OCI-LY1 (cell line): ENCODE results near the gene IMMP2L.
"Not testable (repeated sequence)": the region's sequence is repeated elsewhere in the genome, so short reads cannot be mapped to it uniquely, and the experiment has no call there.

Experiments used
- H2AFZ ChIP-seq: fragments of 200-600 bp; sonication (generic), shearing (Covaris generic); 2 replicates; pipeline ENCODE4 v1.6.0; 2014; ENCODE audit warnings: antibody characterized with exemption, mild to moderate bottlenecking, low read length
- H3F3A ChIP-seq: fragments of 200-600 bp; sonication (generic), shearing (Covaris generic); 2 replicates; pipeline ENCODE4 v1.6.0; 2014; ENCODE audit warnings: mild to moderate bottlenecking, antibody characterized with exemption, low read length, moderate library complexity; ENCODE audit not compliant: insufficient read depth
- H3K27ac ChIP-seq: fragments of 200-600 bp; sonication (generic); 2 replicates; pipeline ENCODE4 v1.5.1; 2014; ENCODE audit warnings: low read length, mixed run types, mild to moderate bottlenecking, low read depth; ENCODE audit not compliant: poor library complexity, severe bottlenecking
- H3K27me3 ChIP-seq: fragments of 200-600 bp; sonication (generic); 2 replicates; pipeline ENCODE4 v1.6.0; 2014; ENCODE audit warnings: antibody characterized with exemption, mild to moderate bottlenecking, low read length, moderate library complexity; ENCODE audit not compliant: insufficient read depth
- H3K36me3 ChIP-seq: fragments of 200-600 bp; sonication (generic); 2 replicates; pipeline ENCODE4 v1.6.1; 2014; ENCODE audit warnings: mild to moderate bottlenecking, antibody characterized with exemption, low read length, moderate library complexity, mixed read lengths; ENCODE audit not compliant: insufficient read depth
- H3K4me1 ChIP-seq: fragments of 200-600 bp; sonication (generic); 2 replicates; pipeline ENCODE4 v1.5.1; 2014; ENCODE audit warnings: mild to moderate bottlenecking, low read length, moderate library complexity; ENCODE audit not compliant: insufficient read depth, severe bottlenecking
- H3K4me2 ChIP-seq: fragments of 200-600 bp; sonication (generic), shearing (Covaris generic); 2 replicates; pipeline ENCODE4 v1.6.1; 2014; ENCODE audit warnings: low read length
- H3K4me3 ChIP-seq: fragments of 200-600 bp; sonication (generic); 2 replicates; pipeline ENCODE4 v1.5.1; 2014; ENCODE audit warnings: low read length, low read depth, mild to moderate bottlenecking, mixed read lengths; ENCODE audit not compliant: poor library complexity, severe bottlenecking
- H3K79me2 ChIP-seq: fragments of 200-600 bp; shearing (Covaris generic); 2 replicates; pipeline ENCODE4 v1.6.1; 2016; ENCODE audit warnings: mixed run types, low read length, mixed read lengths; ENCODE audit not compliant: insufficient read depth
- H3K9ac ChIP-seq: fragments of 200-600 bp; sonication (generic), shearing (Covaris generic); 2 replicates; pipeline ENCODE4 v1.6.1; 2014; ENCODE audit warnings: mild to moderate bottlenecking, low read length, mixed read lengths
- H3K9me2 ChIP-seq: fragments of 200-600 bp; sonication (generic), shearing (Covaris generic); 2 replicates; pipeline ENCODE4 v1.6.1; 2014; ENCODE audit warnings: low read depth, mild to moderate bottlenecking, low read length, mixed read lengths
- H3K9me3 ChIP-seq: fragments of 200-600 bp; shearing (Covaris generic); 2 replicates; pipeline ENCODE4 v1.6.1; 2014; ENCODE audit warnings: low read length, mixed read lengths
- H4K20me1 ChIP-seq: fragments of 200-600 bp; sonication (generic), shearing (Covaris generic); 2 replicates; pipeline ENCODE4 v1.6.0; 2016; ENCODE audit warnings: mild to moderate bottlenecking, low read length; ENCODE audit not compliant: insufficient read depth
- CTCF ChIP-seq: fragments of 200-600 bp; sonication (generic), shearing (Covaris generic); IDR thresholded peaks from 2 replicates; pipeline ENCODE4 v1.5.1; 2017; ENCODE audit warnings: mild to moderate bottlenecking, antibody characterized with exemption, low read length, moderate library complexity, mixed read lengths
- EZH2 ChIP-seq: fragments of 200-600 bp; sonication (generic), shearing (Covaris generic); IDR thresholded peaks from 2 replicates; pipeline ENCODE4 v1.8.0; 2017; ENCODE audit warnings: borderline replicate concordance, mixed run types, mild to moderate bottlenecking, antibody characterized with exemption, low read length, moderate library complexity, mixed read lengths

Gene IMMP2L

GRCh38 chr7:111470998-111471397 lies 91.3 kb downstream of the IMMP2L start:
- Histone ChIP-seq H3K4me2 (no peak overlapping the region), H3K79me2 (no peaks in the 10 kb centered on the region), H3K4me3 (no peak overlapping the region), H3K9me3 (0 out of 2 replicates have a peak, but pooled peaks cover 6% of the 10 kb centered on the region), H3K27ac (no peak overlapping the region), H3F3A (no peaks in the 10 kb centered on the region), H4K20me1 (no peaks in the 10 kb centered on the region), H3K36me3 (no peaks in the 10 kb centered on the region), H2AFZ (no peak overlapping the region), H3K27me3 (no peaks in the 10 kb centered on the region), H3K4me1 (no peaks in the 10 kb centered on the region), H3K9me2 (no peaks in the 10 kb centered on the region), H3K9ac (no peak overlapping the region)
- no peak for TF ChIP-seq EZH2
- no peak for TF ChIP-seq CTCF

- not testable (repeated sequence) for H3F3A ChIP-seq, H4K20me1 ChIP-seq, H2AFZ ChIP-seq, H3K79me2 ChIP-seq, H3K9me2 ChIP-seq, H3K27ac ChIP-seq, H3K4me3 ChIP-seq, H3K4me2 ChIP-seq, H3K4me1 ChIP-seq, H3K9ac ChIP-seq, H3K36me3 ChIP-seq, H3K27me3 ChIP-seq, H3K9me3 ChIP-seq
Measured at GRCh38 chr7:111469894-111470293, 92.4 kb downstream of the IMMP2L start.

GRCh38 chr7:111465774-111466173 lies 96.5 kb downstream of the IMMP2L start:
- H2AFZ ChIP-seq, H3K4me1 ChIP-seq: not testable (repeated sequence)

GRCh38 chr7:111460695-111461094 lies 101.6 kb downstream of the IMMP2L start:
- no peaks in the 10 kb centered on the region for H3K9me2 ChIP-seq

More at GRCh38 chr7:111465774-111466173, 96.5 kb downstream of the IMMP2L start:
- H3K79me2 ChIP-seq, H4K20me1 ChIP-seq, H3K27ac ChIP-seq, H3K4me3 ChIP-seq, H3K36me3 ChIP-seq, H3F3A ChIP-seq, H3K9me3 ChIP-seq, H3K9me2 ChIP-seq, H3K4me2 ChIP-seq, H3K9ac ChIP-seq, H3K27me3 ChIP-seq: not testable (repeated sequence)

More at GRCh38 chr7:111460695-111461094, 101.6 kb downstream of the IMMP2L start:
- no peaks in the 10 kb centered on the region for H3K27me3 ChIP-seq
- no peaks in the 10 kb centered on the region for H3K9me3 ChIP-seq
- H4K20me1 ChIP-seq = no peaks in the 10 kb centered on the region
- no peak overlapping the region for H3K4me2 ChIP-seq
- H3K27ac ChIP-seq = no peak overlapping the region
- H3K4me1 ChIP-seq = no peaks in the 10 kb centered on the region
- TF ChIP-seq EZH2 (no peak), CTCF (no peak)
- no peaks in the 10 kb centered on the region for H3F3A ChIP-seq
- H3K36me3 ChIP-seq = no peaks in the 10 kb centered on the region
- no peak overlapping the region for H3K9ac ChIP-seq
- H3K4me3 ChIP-seq = no peak overlapping the region
- no peaks in the 10 kb centered on the region for H3K79me2 ChIP-seq
- H2AFZ ChIP-seq = no peak overlapping the region
